OCI-LY1 (cell line): ENCODE measurements around the gene ZNF286A.

Source experiments
- EZH2 ChIP-seq: fragments of 200-600 bp; sonication (generic), shearing (Covaris generic); IDR thresholded peaks from 2 replicates; pipeline ENCODE4 v1.8.0; 2017; ENCODE audit warnings: borderline replicate concordance, mixed run types, mild to moderate bottlenecking, antibody characterized with exemption, low read length, moderate library complexity, mixed read lengths
- TF ChIP-seq, protein P1 (sequence below): fragments of 200-600 bp; sonication (generic), shearing (Covaris generic); IDR thresholded peaks from 2 replicates; pipeline ENCODE4 v1.5.1; 2017; ENCODE audit warnings: mild to moderate bottlenecking, antibody characterized with exemption, low read length, moderate library complexity, mixed read lengths

DNA sequence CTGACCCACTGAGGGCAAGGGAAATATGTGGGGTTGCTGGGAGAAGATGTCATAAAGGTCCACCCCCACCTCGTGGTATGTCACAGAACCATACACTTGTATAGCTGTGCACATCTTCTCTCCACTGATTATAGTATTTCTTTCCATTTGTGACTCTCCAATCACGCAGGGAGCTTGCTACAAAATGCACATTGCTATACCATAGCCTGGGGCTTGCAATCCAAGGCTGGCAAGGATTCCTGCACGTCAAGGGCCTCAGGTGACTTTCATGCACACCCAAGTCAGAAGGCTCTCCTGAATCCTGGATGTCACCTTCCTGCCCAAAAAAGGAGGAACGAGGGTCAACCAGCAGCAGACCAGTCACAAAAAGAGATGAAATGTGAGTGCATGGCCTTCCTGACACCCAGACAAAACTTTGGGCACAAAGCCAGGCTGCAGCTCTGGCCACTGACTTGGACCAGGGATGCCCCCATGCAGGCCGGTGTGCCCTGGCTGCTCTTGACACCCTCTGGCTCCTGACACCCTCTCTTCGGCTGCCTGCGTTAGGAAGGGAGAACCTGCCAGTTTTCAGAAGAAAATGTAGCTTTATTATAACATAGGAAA, 44.6 kb downstream of the ZNF286A start:
- TF ChIP-seq, protein P1, sequence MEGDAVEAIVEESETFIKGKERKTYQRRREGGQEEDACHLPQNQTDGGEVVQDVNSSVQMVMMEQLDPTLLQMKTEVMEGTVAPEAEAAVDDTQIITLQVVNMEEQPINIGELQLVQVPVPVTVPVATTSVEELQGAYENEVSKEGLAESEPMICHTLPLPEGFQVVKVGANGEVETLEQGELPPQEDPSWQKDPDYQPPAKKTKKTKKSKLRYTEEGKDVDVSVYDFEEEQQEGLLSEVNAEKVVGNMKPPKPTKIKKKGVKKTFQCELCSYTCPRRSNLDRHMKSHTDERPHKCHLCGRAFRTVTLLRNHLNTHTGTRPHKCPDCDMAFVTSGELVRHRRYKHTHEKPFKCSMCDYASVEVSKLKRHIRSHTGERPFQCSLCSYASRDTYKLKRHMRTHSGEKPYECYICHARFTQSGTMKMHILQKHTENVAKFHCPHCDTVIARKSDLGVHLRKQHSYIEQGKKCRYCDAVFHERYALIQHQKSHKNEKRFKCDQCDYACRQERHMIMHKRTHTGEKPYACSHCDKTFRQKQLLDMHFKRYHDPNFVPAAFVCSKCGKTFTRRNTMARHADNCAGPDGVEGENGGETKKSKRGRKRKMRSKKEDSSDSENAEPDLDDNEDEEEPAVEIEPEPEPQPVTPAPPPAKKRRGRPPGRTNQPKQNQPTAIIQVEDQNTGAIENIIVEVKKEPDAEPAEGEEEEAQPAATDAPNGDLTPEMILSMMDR: no peak
- TF ChIP-seq EZH2: no peak
